Prostate gland (tissue), 2 donors: ENCODE data around the gene KRT72.

Source experiments
- POLR2A ChIP-seq: fragments of 450-650 bp; IDR thresholded peaks from one replicate; pipeline ENCODE4 v1.6.1; 2016; ENCODE audit warnings: antibody characterized with exemption, mild to moderate bottlenecking
- POLR2AphosphoS5 ChIP-seq: sonication (generic); formaldehyde crosslinking; IDR thresholded peaks from one replicate; pipeline ENCODE4 v1.6.1; 2017; ENCODE audit warnings: antibody characterized with exemption
- TF ChIP-seq, protein P1 (sequence below), 4 experiments: fragments of 200-600 bp in 2 of 4; fragments of 450-650 bp in 2 of 4; sonication (generic) in 2 of 4; IDR thresholded peaks; 1 replicate in 3 of 4; 2 replicates in 1 of 4; pipeline ENCODE4 v1.5.1; 2016 to 2019; ENCODE audit warnings: antibody characterized with exemption in 4 of 4, mild to moderate bottlenecking in 2 of 4, moderate library complexity in 2 of 4

DNA sequence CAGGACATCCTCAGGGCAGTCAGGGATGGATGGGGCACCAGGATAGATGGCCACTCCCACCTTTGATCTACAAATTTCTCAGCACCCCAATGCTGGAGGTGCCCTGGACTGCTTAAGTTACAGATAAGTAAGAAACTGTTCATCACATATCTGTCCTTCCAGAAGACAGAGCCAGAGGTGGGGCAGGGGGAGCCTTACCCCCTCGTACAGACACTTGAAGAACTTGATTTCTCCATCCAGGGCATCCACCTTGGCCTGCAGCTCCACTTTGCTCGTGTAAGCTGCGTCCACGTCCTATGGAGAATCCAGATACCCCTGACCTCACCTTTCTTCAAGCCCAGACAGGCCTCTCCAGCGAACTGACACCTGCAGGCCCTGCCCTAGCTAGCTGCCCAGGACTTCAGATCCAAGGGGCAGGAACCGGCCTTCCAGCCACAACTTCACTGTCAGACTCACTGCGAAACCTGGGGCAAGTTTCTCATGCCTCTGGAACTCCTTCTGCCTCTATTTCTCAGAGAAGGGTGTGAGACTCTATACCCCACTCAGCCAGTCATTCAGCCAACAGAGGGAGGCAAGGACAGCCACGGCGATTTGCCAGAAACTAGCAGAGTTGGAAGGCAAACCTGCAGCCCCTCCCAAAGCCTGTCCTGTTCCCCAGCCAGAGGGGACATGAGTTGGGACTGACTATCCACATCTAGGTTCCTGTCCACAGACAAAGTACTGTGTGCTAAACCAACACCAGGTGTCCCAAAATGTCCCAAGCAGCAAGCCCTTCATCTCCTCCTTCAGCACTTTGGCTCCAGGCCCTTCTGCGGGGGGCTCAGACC, 13.3 kb upstream of the KRT72 start:
- no peak for TF ChIP-seq POLR2A
- TF ChIP-seq, protein P1, sequence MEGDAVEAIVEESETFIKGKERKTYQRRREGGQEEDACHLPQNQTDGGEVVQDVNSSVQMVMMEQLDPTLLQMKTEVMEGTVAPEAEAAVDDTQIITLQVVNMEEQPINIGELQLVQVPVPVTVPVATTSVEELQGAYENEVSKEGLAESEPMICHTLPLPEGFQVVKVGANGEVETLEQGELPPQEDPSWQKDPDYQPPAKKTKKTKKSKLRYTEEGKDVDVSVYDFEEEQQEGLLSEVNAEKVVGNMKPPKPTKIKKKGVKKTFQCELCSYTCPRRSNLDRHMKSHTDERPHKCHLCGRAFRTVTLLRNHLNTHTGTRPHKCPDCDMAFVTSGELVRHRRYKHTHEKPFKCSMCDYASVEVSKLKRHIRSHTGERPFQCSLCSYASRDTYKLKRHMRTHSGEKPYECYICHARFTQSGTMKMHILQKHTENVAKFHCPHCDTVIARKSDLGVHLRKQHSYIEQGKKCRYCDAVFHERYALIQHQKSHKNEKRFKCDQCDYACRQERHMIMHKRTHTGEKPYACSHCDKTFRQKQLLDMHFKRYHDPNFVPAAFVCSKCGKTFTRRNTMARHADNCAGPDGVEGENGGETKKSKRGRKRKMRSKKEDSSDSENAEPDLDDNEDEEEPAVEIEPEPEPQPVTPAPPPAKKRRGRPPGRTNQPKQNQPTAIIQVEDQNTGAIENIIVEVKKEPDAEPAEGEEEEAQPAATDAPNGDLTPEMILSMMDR (IDR thresholded peaks at IDR 0.05), result no peak
- no peak for TF ChIP-seq POLR2AphosphoS5
